GM19467 (cell line): ENCODE data around the gene SNTA1.
A peak's percentile ranks its signal among the peaks of the same experiment; 100 is the strongest.
"Not testable (repeated sequence)": the region's sequence is repeated elsewhere in the genome, so short reads cannot be mapped to it uniquely, and the experiment has no call there.

Experiments used
- ATAC-seq: cut with Tn5 transposase; IDR thresholded peaks from one replicate; pipeline ENCODE4 v1.9.1; 2021; ENCODE audit warnings: mild to moderate bottlenecking, moderate library complexity; ENCODE audit not compliant: unreplicated experiment

Gene SNTA1

DNA sequence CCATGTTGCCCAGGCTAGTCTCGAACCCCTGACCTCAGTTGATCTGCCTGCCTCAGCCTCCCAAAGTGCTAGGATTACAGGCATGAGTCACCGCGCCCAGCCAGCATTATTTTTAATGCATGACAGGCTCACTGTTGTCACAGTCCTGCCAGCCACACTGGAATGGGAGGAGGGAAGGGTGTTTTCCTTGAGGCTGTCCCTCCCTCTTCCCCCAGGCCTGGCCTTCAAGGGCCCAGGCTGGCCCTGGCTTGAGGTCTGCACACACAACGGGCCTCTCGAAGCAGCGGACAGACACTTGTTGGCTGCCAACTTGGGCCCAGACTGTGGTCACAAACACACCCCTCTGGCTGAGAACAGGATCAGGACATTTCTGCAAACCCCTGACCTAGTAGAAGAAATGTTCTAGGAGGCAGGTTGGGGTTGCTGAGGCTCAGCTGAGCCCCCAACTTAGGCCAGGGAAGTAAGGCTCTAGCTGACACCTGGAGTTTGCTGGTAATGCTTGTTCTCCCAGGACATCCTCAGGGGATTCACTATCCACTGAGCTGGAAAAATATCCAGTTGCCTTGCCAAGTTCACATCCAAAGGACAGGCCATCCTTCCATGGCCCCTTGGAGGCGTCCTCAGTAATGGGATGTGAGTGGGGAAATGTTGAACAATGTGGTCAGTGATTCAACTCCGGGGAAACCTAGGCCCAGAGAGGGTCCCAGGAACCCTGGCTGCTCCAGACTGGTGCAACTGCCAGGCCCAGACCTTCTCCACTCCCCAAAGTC, 9.9 kb downstream of the SNTA1 start:
- no peak for ATAC-seq

DNA sequence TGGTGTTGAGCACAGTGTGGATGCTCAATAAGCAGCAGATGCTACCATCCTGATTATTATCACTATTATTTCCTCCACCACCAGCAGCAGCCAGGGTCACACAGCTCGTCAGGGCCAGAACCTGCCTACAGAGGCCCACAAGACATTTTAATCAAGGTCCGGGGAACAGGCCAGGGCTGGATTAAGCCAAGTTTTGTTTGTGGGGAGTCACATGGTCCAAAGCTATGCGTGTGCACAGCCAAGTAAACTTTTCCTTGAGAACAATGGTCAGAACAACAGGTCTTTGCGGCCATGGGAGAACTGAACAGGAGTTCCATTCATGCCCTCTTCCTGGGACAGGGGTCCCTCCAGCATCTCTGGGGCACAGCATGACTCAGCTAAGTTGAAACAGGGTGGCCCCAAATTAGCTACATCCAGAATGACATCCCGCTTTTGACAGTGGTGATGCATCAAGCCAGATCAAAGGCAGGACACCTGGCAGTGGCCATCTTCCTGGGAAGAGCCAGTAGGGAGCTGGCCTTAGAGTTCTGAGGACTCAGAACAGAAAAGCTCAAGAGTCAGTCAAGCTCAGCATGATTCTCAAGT, 11.7 kb downstream of the SNTA1 start:
- no peak for ATAC-seq

DNA sequence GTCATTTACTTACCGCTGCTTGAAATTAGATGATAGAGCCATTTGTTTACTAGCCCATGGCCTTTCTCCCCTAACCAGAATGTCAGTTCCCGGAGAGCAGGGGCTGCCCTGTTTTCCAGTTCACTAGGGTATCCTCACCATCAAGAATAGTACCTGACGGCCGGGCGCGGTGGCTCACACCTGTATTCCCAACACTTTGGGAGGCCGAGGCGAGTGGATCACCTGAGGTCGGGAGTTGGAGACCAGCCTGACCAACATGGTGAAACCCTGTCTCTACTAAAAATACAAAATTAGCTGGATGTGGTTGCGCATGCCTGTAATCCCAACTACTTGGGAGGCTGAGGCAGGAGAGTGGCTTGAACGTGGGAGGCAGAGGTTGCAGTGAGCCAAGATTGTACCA, 19.7 kb downstream of the SNTA1 start:
- ATAC-seq: not testable (repeated sequence)

DNA sequence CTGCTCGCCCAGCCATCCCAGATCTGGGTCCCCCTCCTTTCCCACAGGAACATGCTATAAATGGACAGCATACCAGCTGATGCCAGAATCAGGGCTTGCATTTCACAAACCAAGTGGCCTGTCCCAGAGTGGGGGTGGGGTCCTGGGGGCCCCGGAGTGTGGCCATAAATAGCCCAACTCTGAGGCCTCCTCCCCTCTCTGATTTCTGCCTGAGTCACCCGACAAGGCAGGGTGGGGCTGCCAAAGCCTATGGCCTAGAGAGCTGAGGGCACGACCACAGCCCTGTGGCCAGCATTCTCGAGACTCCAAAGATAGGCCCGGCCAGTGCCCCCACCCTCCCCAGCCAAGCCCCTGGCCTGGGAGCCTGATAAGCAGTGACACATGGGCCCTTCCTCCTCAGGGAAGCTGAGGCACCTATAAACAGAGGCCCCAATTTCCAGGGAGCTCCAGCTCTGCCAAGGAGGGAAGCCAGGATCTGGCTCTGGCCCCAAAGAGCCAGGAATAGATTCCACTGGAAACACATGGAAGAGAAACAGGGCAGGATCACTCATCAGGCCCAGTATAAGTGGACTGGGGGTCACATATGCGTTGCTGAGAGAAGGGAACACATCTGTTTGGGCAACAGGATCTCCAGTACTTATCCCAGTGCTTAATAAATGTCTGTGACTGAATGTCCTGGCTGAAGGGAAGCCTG, 20.3 kb downstream of the SNTA1 start:
- no peak for ATAC-seq

DNA sequence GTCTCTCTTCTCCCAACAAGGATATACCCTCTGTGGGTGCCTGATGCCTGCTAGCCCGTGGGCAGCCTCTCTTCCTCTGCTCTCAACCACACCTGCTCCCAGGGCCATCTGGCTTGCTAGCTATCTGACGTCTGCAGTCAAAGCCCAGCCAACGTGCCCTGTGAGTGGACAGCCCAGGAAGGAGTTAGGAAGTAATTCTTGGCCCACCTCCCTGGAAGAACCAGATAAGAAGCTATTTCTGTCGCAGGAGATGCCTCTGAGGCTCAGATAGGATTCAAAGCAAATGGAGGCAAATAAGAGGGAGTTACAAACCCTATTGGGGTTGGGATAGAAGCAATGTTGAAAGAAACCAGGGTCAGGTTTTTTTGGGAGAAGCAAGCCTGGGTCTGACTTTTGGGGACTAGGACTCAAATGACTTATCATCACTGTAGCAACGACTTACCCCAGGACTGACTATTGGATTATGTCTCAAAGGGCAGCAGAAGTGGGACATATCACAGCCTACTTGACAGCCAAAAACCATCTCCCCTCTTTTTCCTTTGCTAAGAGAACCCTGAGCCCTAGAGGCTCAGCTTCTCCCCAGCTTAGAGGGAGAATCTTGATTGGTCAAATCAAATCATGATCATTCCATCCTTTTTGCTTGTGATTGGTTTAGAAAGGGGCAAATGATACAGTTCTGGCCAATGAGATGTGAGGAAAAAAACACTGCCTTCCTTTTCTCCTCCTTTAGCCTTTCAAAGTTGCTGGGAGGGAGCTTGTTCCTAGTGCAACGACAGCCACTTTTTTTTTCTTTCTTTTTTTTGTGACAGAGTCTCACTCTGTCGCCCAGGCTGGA, 24.2 kb downstream of the SNTA1 start:
- no peak for ATAC-seq

DNA sequence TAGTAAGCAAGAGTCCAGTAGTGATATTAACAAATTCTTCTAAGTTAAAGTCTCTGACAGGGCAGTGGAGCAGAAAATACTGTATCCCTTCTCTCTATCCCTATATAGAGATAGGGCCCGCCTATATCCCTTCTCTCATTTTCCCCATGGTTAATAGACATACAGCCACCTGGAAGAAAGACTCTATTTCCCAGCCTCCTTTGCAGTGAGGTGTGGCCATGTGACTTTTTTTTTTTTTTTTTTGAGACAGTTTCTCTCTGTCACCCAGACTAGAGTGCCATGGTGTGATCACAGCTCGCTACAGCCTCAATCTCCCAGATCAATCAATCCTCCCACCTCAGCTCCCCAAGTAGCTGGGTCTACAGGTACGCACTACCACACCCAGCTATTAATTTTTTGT, 25.5 kb downstream of the SNTA1 start:
- ATAC-seq: no peak

DNA sequence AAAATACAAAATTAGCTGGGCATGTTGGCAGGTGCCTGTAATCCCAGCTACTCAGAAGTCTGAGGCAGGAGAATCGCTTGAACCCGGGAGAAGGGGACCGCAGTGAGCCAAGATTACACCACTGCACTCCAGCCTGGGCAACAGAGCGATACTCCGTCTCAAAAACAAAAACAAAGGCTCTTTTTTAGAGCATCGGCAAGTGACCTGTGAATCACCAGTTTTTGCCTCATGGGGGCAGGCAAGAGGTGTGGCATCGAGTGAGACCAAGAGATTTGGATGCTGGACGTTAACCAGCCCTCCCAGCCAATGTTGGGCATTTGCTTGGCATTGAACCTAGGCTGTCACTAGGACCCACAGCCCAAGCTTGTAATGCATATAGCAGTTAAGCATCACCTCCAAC, 27.6 kb downstream of the SNTA1 start:
- ATAC-seq: no peak

DNA sequence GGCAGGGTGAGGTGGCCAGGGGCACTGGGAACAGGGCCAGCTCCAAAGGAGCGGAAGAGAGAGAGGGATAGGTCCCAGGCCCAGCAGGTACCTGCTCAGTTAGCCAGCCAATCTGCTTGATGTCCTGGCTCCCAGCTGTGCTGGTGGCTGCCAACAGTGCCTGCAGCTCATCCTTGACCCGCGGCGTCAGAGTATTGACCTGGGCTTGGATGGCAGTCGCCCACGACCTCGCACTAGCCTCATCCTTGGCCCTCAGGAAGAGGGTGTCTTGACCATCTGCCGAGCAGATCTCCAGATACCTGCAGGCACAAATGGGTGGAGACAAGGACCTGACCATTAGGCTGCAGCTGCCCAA, 31.1 kb downstream of the SNTA1 start:
- no peak for ATAC-seq

DNA sequence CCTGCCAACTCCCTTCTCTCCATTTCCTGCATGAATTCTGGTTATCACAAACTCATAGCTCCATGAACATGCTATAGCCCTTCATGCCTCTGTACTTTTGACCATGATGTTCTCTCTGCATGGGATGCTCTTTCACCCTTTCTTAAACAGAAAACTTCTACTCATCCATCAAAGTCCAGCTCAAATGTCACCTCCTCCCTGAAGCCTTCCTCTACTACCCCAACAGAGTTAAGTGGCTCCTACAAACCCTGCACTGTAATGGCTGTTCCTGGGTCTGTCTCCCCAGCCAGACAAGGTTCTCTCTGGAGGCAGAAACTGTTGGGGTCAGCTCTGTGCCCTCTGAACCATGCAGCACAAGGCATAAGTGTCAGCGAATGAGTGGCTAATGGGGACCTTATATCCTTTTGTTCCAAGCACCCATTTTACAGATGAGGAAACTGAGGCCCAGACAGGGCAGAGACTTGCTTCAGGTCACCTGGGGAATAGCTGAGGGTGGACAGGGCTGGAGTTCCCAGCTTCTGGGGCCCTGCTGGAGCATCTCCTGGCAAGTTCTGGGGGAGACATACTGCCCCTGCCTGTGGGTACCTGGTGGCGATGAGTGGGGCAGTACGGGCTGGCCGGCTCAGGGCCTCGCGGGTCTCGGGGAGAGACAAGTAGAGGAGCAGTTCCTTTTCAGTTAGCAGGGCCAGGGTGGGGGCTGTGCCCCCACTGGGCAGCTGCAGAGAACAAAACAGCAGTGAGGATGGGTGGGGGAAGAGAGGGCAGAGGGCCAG, 31.7 kb downstream of the SNTA1 start:
- no peak for ATAC-seq

DNA sequence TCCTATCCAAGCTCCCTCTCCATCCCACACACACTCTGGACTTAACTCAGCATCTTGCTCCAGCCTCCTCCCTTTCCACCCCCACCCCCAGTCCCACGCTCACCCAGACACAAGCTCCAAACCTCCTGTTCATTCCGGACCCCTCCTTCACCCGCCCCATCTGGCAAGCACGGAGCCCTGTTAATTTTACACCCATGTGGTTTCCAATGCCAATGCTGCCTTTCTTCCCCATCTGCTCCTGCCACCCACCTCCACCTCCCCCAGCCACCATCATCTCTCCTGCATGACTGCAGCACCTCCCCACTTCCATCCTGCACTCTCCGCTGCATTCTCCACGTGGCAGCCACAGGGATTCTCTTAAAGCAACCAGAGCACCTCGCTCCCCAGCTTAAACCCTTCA, 32.3 kb downstream of the SNTA1 start:
- ATAC-seq: no peak

DNA sequence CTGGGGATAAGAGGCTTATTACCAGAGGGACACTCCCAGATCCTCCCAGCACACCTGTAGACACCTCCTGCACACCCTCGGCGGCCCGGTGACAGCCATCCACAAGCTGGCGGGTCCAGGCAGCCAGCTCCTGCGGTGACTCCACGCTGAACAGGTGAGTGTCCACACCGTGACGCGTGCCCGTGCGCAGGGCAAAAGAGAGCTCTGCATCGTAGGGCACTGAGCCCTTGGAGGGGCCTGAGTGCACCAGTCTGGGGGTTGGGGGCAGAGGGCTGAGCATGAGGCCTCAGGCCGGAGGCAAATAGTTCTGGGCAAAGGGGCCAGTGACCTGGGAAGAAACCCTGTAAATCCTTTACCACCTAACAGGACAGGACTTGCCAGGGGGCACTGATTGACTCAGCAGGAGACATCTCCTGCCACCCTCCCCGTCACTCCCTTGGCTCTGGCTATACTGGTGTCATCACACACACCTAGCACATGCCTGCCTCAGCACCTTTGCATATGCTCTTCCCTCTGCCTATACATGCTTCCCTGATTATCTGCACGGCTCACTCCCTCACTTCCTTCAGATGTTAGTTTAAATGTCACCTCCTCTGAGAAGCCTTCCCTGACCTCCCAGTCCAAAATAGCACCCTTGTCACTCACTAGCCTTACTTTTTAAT, 33.4 kb downstream of the SNTA1 start:
- ATAC-seq: no peak

DNA sequence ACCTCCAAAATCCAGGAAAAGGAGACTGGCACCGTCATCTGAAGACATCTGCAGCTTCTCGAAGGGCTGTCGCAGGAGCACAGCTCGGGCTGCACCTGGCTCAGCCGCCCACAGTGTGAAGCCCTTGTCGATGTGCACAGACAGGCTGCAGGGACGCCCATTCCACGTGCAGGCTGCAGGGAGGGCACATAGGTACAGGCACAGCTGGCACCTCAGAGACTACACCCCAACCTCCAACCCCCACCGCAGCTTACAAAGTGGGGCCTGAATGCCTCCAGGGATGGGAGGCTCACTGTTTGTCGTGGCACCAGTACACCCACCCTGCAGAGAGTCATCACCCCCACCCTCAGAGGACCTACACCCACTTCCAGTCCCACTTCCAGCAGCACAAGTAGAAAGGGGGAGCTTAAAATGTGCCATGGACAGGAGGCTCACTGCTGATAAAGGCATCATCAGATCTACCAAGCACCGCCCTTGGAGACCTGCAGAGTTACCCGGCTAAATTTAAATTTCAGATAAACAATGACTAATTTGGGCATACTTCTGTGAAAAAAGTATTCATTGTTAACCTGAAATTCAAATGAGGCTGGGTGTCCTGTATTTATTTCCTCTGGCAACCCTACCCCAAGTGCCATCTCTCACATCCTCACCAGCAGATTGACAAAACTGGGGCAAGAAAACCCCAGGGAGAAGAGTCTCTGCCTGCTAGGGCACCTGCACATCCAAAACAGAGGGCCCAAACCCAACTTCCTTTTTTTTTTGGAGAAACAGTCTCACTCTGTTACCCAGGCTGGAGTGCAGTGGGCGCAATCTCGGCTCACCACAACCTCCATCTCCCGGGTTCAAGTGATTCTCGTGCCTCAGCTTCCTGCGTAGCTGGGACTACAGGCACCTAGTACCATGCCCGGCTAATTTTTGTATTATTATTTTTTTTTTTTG, 34.6 kb downstream of the SNTA1 start:
- ATAC-seq: no peak

DNA sequence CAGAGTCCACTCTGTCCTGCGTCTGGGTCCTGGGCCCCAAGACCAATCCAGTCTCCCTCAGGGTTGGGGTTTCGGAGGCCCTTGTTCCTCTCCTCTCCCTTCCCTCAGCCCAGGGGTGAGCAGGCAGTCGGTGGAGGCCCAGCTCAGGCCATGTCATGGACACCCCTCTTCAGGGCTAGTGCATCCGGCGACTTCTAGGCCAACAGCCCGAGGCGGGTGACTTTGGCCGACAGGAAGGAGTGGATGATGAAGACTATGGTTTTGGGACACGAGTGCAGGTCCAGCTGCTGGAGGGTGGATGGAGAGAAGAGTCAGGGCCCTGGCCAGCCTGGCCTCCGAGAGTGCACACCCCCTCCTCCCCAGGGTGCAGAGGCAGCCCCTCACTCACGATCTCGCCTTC, 35.2 kb downstream of the SNTA1 start:
- no peak for ATAC-seq

DNA sequence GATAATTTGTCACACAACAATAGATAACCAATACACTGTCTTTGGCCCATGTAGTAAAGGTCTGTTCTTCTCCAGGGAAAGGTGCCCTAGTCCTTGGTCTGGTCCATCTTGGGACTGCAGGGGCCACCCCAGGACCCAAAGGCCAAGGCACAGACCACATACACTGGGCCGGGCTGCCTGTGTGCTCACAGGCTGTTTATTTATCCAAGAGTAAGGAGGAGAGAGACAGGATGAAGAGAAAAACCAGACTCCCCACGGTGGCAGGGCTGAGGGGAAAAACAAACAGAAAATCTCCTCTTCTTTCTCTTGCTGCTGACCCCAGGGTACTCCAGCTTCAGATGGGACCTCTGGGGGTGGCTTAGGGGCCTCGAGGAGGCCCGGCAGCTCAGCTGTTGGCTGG, 35.8 kb downstream of the SNTA1 start:
- ATAC-seq: no peak

DNA sequence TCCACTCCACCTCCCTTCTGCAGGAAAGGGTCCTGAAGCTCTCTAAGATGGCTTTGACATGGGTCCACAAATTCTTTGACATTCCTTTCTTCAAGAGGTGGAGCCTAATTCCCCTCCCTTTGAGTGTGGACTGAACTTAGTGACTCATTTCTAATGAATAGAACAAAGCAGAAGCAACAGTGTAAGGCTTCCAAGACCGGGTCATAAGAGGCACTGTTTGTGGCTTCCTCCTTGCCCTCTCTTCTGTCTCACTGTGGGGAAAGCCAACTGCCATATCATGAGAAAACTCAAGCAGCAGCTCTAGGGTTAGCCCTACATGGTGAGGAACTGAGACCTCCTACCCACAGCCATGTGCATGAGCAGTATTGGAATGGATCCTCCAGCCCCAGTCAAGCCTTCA, 36.3 kb downstream of the SNTA1 start:
- no peak for ATAC-seq

DNA sequence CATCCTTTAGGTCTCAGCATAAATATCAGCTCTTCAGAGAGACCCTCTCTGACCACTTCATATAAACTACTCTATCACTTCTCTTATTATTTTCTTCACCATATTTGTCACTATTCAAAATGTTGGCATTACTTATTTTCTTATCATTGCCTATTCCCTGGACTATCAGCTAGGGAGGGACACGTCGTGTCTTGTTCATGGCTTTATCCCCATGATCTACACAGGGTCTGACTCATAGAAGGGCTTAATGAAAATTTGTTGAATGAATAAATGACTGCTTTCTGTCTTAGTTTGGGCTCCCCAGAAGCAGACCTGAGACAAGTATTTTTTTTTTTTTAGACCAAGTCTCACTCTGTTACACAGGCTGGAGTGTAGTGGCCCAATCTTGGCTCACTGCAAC, 39.3 kb downstream of the SNTA1 start:
- no peak for ATAC-seq

DNA sequence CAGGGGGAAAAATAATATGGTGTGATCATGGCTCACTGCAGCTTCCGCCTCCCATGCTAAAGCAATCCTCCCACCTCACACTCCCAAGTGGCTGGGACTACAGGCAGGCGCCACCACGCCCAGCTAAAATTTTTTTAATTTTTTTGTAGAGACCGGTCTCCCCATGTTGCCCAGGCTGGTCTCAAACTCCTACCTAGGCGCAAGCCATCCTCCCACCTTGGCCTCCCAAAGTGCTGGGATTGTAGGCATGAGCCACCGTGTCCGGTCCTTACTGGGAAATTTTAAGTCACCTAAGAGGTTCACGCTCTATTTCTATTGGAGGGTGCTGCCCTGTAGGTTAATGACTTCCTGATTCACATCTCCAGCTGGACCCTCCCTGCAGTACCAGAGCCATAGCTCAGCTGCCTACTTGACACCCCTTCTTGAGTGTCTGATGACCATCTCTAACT, 41.6 kb downstream of the SNTA1 start:
- ATAC-seq: no peak

DNA sequence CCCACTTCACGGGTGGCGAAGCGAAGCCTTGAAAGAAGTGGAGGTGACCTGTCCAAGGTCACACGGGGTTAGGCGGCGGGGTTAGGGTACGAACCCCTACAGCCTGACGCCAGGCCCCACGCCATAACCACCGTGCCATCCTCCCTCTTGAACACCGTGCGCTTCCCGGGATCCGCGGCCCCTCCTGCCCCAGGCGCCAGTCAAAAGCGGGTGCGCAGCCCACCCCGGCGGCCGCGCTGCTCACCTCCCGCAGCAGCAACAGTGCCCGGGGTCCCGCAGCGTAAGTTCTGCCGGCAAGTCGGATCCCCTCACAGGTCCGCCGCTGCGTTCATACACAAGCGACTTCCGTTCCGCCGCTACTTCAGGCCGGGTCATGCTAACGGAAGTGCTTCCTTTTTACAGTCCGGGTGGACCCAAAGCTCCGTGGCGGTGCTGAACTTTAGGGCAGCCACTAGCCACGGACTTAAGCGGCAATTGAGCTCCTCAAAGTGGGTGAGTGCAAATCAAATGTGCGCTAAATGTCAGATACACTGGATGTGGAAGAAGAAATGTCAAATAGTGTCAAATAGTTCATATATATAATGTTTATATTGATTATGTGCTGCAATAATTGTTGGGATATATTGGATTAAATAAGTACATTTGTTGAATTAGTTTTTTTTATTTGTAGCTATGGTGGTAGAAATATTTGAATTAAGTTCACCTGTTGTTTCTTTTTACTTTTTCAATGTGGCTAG, 42.2 kb downstream of the SNTA1 start, which contains the start of gene CDK5RAP1:
CDK5RAP1 (minus strand) TSS at position 336 of the 737 bp plus-strand sequence. CDS start 4,455 bp downstream, outside the sequence.
- peak; percentile 78 for ATAC-seq
